Caco-2 (cell line): Measurements from ENCODE around the gene KLK7. TPM values are rescaled to one million over a fixed set of nuclear protein-coding genes. Genes with fewer than 3 reads are reported as not detected.

Experiments
- Bru-seq: library from RNA; stranded (reverse); fragments of 400-500 nt; gene quantifications from one replicate; lab custom pipeline; 2021; lab: Mats Ljungman, UMichigan
- BruChase-seq, 2 experiments: library from RNA; stranded (reverse); fragments of 400-500 nt; gene quantifications; one replicate each; lab custom pipeline; 2021; lab: Mats Ljungman, UMichigan
- BruUV-seq: library from RNA; stranded (reverse); fragments of 400-500 nt; replicated peaks from 2 replicates; lab custom pipeline; 2021; lab: Mats Ljungman, UMichigan
- CTCF ChIA-PET: fragments of 300-600 bp; sonication (Branson Sonifier 250); formaldehyde crosslinking; loops from one replicate; lab custom pipeline; 2022; ENCODE audit warnings: antibody characterized with exemption; lab: Charles Lee
- POLR2A ChIA-PET: fragments of 300-600 bp; sonication (Branson Sonifier 250); formaldehyde crosslinking; loops from one replicate; lab custom pipeline; 2022; ENCODE audit warnings: antibody characterized with exemption; lab: Charles Lee
- DNase-seq, 2 experiments: peaks; one replicate each; pipeline versions ENCODE4 v3.0.0 to v3.0.0-alpha.2; 2020 to 2022
- H3K27me3 ChIP-seq: replicated peaks from 2 replicates; pipeline ENCODE4 v1.6.0; 2011; ENCODE audit warnings: low read length; ENCODE audit not compliant: control insufficient read depth, insufficient read depth
- H3K36me3 ChIP-seq: 2 replicates; pipeline ENCODE4 v1.5.1; 2011; ENCODE audit warnings: low read length; ENCODE audit not compliant: control insufficient read depth, insufficient read depth
- H3K4me1 ChIP-seq: fragments of 250-450 bp; sonication (Bioruptor Pico); 2 replicates; pipeline ENCODE4 v1.5.1; 2020; ENCODE audit warnings: mild to moderate bottlenecking
- H3K4me3 ChIP-seq: 2 replicates; pipeline ENCODE4 v1.5.1; 2011; ENCODE audit warnings: low read depth, mild to moderate bottlenecking, control low read depth, low read length
- H3K9me3 ChIP-seq: fragments of 250-450 bp; sonication (Bioruptor Pico); 2 replicates; pipeline ENCODE4 v1.5.1; 2020; ENCODE audit warnings: mild to moderate bottlenecking, moderate library complexity
- H3K27ac Mint-ChIP-seq: one replicate; pipeline ENCODE4 v1.8.0; 2022; ENCODE audit warnings: mixed read lengths; ENCODE audit not compliant: unreplicated experiment
- H3K27me3 Mint-ChIP-seq: one replicate; pipeline ENCODE4 v1.8.0; 2022; ENCODE audit warnings: mixed read lengths; ENCODE audit not compliant: insufficient read depth, unreplicated experiment
- H3K36me3 Mint-ChIP-seq: one replicate; pipeline ENCODE4 v1.8.0; 2022; ENCODE audit warnings: mild to moderate bottlenecking, mixed read lengths; ENCODE audit not compliant: insufficient read depth, unreplicated experiment
- H3K4me1 Mint-ChIP-seq: one replicate; pipeline ENCODE4 v1.8.0; 2022; ENCODE audit warnings: low read depth, mixed read lengths; ENCODE audit not compliant: unreplicated experiment
- H3K4me3 Mint-ChIP-seq: one replicate; pipeline ENCODE4 v1.8.0; 2022; ENCODE audit warnings: mild to moderate bottlenecking, moderate library complexity, mixed read lengths; ENCODE audit not compliant: unreplicated experiment
- H3K9me3 Mint-ChIP-seq: one replicate; pipeline ENCODE4 v1.8.0; 2022; ENCODE audit warnings: mixed read lengths; ENCODE audit not compliant: unreplicated experiment
- CTCF ChIP-seq, 2 experiments: fragments of 200-600 bp in 1 of 2; IDR thresholded peaks; 1 replicate in 1 of 2; 2 replicates in 1 of 2; pipeline versions ENCODE4 v1.5.1 to v1.8.0; 2011 to 2022; ENCODE audit warnings: antibody characterized with exemption in 1 of 2, control low read depth in 1 of 2, inconsistent platforms in 1 of 2, low read depth in 1 of 2, low read length in 1 of 2, mild to moderate bottlenecking in 1 of 2, moderate library complexity in 1 of 2; ENCODE audit not compliant: insufficient read depth in 1 of 2, severe bottlenecking in 1 of 2, unreplicated experiment in 1 of 2
- intact Hi-C: fragments of 100-400 bp; cut with micrococcal nuclease; formaldehyde crosslinking; loops from one replicate; pipeline ENCODE4 v1.10.0; 2022; ENCODE audit not compliant: unreplicated experiment
- long read RNA-seq: library from polyadenylated mRNA; stranded (forward); transcript quantifications from one replicate; pipeline ENCODE4 v2.0.0, GENCODE V29; 2022
- total RNA-seq: library from RNA; stranded (reverse); gene quantifications from 2 replicates; pipeline ENCODE4 v1.2.3, GENCODE V29; 2022

KLK7 gene
- not detected in 2 replicates for total RNA-seq
- not detected for Bru-seq, nascent RNA
- not detected for BruChase-seq, experiment 1, labeled RNA remaining after a 2-hour chase
- BruChase-seq, experiment 2, labeled RNA remaining after a 6-hour chase, result percentile 10 among the genes with signal in this experiment
- long read RNA-seq, partial matches to known transcripts, result 0 of 1 reads
- long read RNA-seq, other reads (novel, unspliced or antisense), result 1 of 1 reads

- Histone ChIP-seq H3K4me3 (no peak within 1 kb of the TSS), H3K9me3 (no peaks in the 10 kb centered on the region), H3K36me3 (no peaks in the 10 kb centered on the region), H3K27me3 (no peaks in the 10 kb centered on the region), H3K4me1 (no peaks in the 10 kb centered on the region)
- no peaks in the 10 kb centered on the region for H3K9me3 Mint-ChIP-seq
- intact Hi-C loops, result no loop called here
- H3K27me3 Mint-ChIP-seq, result peaks cover 19% of the 10 kb centered on the region
- no peak within 1 kb of the TSS for H3K4me3 Mint-ChIP-seq
- ChIA-PET CTCF (no interaction called here), POLR2A (no interaction called here)
- no peaks in the 10 kb centered on the region for H3K36me3 Mint-ChIP-seq
- TF ChIP-seq CTCF (IDR thresholded peaks at IDR 0.05; ENCODE audit: insufficient read depth in 1 of 2, low read depth in 1 of 2, low read length in 1 of 2, severe bottlenecking in 1 of 2, unreplicated experiment in 1 of 2), result no peak
- no peaks in the 10 kb centered on the region for H3K4me1 Mint-ChIP-seq
- BruUV-seq, result no TSS peak
- no peak within 1 kb of the TSS for H3K27ac Mint-ChIP-seq
- no peak for DNase-seq
These were observed at the start of gene KLK7 for GRCh38 chr19:50983625-50984292. Gene KLK7 (minus strand): TSS chr19:50983917. CDS start chr19:50982399, 1,518 bp downstream.

GRCh38 chr19:51031880-51032225 lies 48.1 kb upstream of the KLK7 start:
- H3K27me3 Mint-ChIP-seq, result peaks cover 14% of the 10 kb centered on the region
- no peaks in the 10 kb centered on the region for H3K36me3 ChIP-seq
- intact Hi-C loops, result no loop called here
- no peak overlapping the region for H3K4me3 ChIP-seq
- ChIA-PET POLR2A (no interaction called here), CTCF (no interaction called here)
- DNase-seq, result no peak
- no peaks in the 10 kb centered on the region for H3K9me3 ChIP-seq
- H3K36me3 Mint-ChIP-seq, result no peaks in the 10 kb centered on the region
- no peaks in the 10 kb centered on the region for H3K9me3 Mint-ChIP-seq
- H3K27me3 ChIP-seq, result no peaks in the 10 kb centered on the region
- peaks cover 6% of the 10 kb centered on the region for H3K4me1 Mint-ChIP-seq
- H3K27ac Mint-ChIP-seq, result no peak overlapping the region
- H3K4me1 ChIP-seq, result no peaks in the 10 kb centered on the region
- TF ChIP-seq CTCF (IDR thresholded peaks at IDR 0.05; ENCODE audit: insufficient read depth in 1 of 2, low read depth in 1 of 2, low read length in 1 of 2, severe bottlenecking in 1 of 2, unreplicated experiment in 1 of 2), result no peak
- no peak overlapping the region for H3K4me3 Mint-ChIP-seq
- BruUV-seq, result no TSS peak

- intact Hi-C loops, result no loop called here
- POLR2A ChIA-PET, result no interaction called here
- peaks cover 17% of the 10 kb centered on the region for H3K27me3 Mint-ChIP-seq
- no peak overlapping the region for H3K27ac Mint-ChIP-seq
- no peaks in the 10 kb centered on the region for H3K4me1 ChIP-seq
- no peak overlapping the region for H3K4me3 ChIP-seq
- no peaks in the 10 kb centered on the region for H3K27me3 ChIP-seq
- BruUV-seq, result no TSS peak
- CTCF ChIA-PET, result no interaction called here
- no peaks in the 10 kb centered on the region for H3K36me3 Mint-ChIP-seq
- no peak overlapping the region for H3K4me3 Mint-ChIP-seq
- no peak for DNase-seq
- TF ChIP-seq CTCF (IDR thresholded peaks at IDR 0.05; ENCODE audit: insufficient read depth in 1 of 2, low read depth in 1 of 2, low read length in 1 of 2, severe bottlenecking in 1 of 2, unreplicated experiment in 1 of 2), result no peak
- peaks cover 6% of the 10 kb centered on the region for H3K4me1 Mint-ChIP-seq
- H3K36me3 ChIP-seq, result no peaks in the 10 kb centered on the region
- no peaks in the 10 kb centered on the region for H3K9me3 Mint-ChIP-seq
- no peaks in the 10 kb centered on the region for H3K9me3 ChIP-seq
These were observed 47.6 kb upstream of the KLK7 start for GRCh38 chr19:51031220-51031879.
